GM06990 (cell line): ENCODE data around the gene ELAVL3.

Experiments used
- DNase-seq: peaks from one replicate; pipeline ENCODE4 v3.0.0-alpha.2; 2011; ENCODE audit not compliant: insufficient read length; ENCODE audit errors: extremely low read depth
- H3K27me3 ChIP-seq: replicated peaks from 2 replicates; pipeline ENCODE4 v1.6.0; 2011; ENCODE audit warnings: low read length; ENCODE audit not compliant: control insufficient read depth, insufficient read depth
- H3K36me3 ChIP-seq: 2 replicates; pipeline ENCODE4 v1.5.1; 2011; ENCODE audit warnings: low read length; ENCODE audit not compliant: control insufficient read depth, insufficient read depth
- H3K4me3 ChIP-seq: replicated peaks from 2 replicates; pipeline ENCODE4 v1.5.1; 2011; ENCODE audit warnings: low read depth, mild to moderate bottlenecking, control low read depth, low read length
- CTCF ChIP-seq: IDR thresholded peaks from 2 replicates; pipeline ENCODE4 v1.5.1; 2011; ENCODE audit warnings: low read length, control low read depth, mild to moderate bottlenecking, inconsistent platforms; ENCODE audit not compliant: insufficient read depth, poor library complexity, severe bottlenecking

Gene ELAVL3

DNA sequence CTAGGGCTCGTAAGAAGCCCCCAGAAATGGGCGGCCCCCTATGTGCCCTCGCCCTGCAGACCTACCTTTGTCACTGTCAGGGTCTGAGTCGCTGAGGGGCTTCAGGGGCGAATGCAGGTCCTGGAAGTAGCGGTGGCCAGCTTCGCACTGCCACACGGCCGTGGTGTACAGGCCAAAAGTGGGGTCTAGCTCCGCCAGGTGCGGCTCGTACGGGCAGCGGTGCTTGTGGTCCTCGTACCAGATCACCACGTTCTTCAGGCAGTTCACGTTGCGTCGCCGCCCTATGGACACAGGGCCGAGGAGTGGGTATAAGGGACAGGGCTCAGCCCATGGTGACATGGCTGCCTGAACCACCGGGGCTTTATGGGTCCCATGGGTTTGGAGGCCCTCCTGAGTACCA, 15.0 kb upstream of the ELAVL3 start:
- no peak for DNase-seq
- no peaks in the 10 kb centered on the region for H3K27me3 ChIP-seq
- TF ChIP-seq CTCF = no peak

GRCh38 chr19:11495481-11495880, 14.6 kb upstream of the ELAVL3 start:
- DNase-seq = no peak
- H3K36me3 ChIP-seq = peaks cover 13% of the 10 kb centered on the region

More for the DNA sequence above, 15.0 kb upstream of the ELAVL3 start:
- Histone ChIP-seq H3K4me3 (no peak overlapping the region), H3K36me3 (peaks cover 13% of the 10 kb centered on the region)

GRCh38 chr19:11494634-11495285, 13.9 kb upstream of the ELAVL3 start:
- H3K36me3 ChIP-seq = peaks cover 13% of the 10 kb centered on the region
- no peaks in the 10 kb centered on the region for H3K27me3 ChIP-seq
- TF ChIP-seq CTCF = no peak
- H3K4me3 ChIP-seq = no peak overlapping the region
- no peak for DNase-seq

More at GRCh38 chr19:11495481-11495880, 14.6 kb upstream of the ELAVL3 start:
- no peak for TF ChIP-seq CTCF
- H3K27me3 ChIP-seq = no peaks in the 10 kb centered on the region
- H3K4me3 ChIP-seq = no peak overlapping the region

DNA sequence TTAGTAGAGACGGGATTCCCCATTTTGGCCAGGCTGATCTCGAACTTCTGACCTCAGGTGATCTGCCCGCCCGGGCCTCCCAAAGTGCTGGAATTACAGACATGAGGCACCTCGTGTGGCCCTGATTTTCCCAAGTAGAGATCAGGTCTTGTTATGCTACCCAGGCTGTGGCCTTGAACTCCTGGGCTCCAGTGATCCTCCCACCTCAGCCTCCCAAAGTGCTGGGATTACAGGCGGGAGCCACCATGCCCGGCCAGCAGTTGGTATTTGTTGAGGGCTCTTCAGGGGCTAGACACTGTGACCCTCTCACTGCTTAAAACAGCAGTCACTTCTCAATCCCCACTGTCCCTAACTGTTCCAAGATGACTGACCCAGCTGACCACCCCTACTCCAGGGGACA, 8.5 kb upstream of the ELAVL3 start:
- no peak for TF ChIP-seq CTCF
- no peaks in the 10 kb centered on the region for H3K27me3 ChIP-seq
- H3K4me3 ChIP-seq = no peak overlapping the region
- DNase-seq = no peak
- peaks cover 3% of the 10 kb centered on the region for H3K36me3 ChIP-seq

DNA sequence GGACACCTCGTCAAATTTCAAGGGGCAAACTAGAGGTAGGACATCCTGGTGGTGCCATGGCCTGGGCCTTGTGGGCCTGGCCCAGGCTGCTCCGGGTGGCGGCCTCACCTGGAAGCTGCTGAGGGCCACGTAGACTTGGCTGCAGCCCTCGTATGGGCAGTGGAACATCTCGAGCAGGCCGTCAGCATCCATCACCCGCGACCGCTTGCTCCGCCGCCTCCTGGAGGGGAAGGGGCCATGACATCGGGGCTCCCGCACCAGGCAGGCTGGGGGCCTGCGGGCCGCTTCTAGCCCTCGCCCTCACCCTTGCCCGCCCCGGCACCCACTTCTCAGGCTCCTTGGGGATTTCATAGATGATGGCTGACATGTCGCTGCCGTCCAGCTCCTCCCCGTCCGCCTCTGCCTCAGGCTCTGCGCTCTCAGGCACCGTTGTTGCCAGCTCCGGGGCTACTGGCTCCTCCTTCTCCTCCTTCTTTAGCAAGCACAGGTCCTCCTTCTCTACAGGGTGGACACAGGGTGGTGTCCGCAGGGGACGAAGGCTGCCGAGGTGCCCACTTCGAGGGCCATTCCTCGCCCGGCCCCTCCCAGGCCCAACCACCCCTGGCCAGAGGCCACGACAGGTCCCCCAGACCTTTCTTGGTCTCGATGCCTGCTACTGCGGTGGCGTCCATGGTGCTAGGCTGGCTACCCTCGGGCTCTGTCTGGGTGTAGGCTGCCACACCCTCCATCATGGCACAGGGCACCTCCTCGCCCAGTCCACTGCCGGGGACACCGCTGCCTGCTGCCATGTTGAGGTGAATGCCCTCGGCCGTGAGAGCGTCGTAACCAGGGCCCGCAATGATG, 6.0 kb upstream of the ELAVL3 start:
- Histone ChIP-seq H3K4me3 (no peak overlapping the region), H3K36me3 (peaks cover 3% of the 10 kb centered on the region), H3K27me3 (no peaks in the 10 kb centered on the region)
- no peak for DNase-seq
- TF ChIP-seq CTCF = no peak
